Measurements from ENCODE around the gene ANAPC16. TPM values are rescaled to one million over a fixed set of nuclear protein-coding genes. Genes with fewer than 3 reads are reported as not detected.

Gene ANAPC16
- total RNA-seq, 2 donors from 2014 or later: 57.4 to 68.4 TPM

GRCh38 chr10:72240371-72240770, 24.6 kb downstream of the ANAPC16 start:
- peaks cover 16% of the 10 kb centered on the region for H3K4me1 Mint-ChIP-seq
- H3K36me3 ChIP-seq (ENCODE audit: control insufficient read depth, insufficient read depth, low read length): no peaks in the 10 kb centered on the region

GRCh38 chr10:72241691-72242252, 26.0 kb downstream of the ANAPC16 start:
- H3K9ac ChIP-seq (ENCODE audit: extremely low read depth, low read length, poor library complexity, severe bottlenecking): no peak overlapping the region
- Mint-ChIP-seq H3K4me3 (no peak overlapping the region), H3K27ac (no peak overlapping the region), H3K4me1 (peaks cover 21% of the 10 kb centered on the region), H3K27me3 (ENCODE audit: insufficient read depth) (no peaks in the 10 kb centered on the region), H3K36me3 (ENCODE audit: low read depth) (no peaks in the 10 kb centered on the region), H3K9me3 (no peaks in the 10 kb centered on the region)
- no peaks in the 10 kb centered on the region for H3K36me3 ChIP-seq (ENCODE audit: control insufficient read depth, insufficient read depth, low read length)
- peaks cover 14% of the 10 kb centered on the region for H3K4me1 ChIP-seq (ENCODE audit: control insufficient read depth, insufficient read depth, low read length)
- no peaks in the 10 kb centered on the region for H3K9me3 ChIP-seq (ENCODE audit: control insufficient read depth, low read length)
- TF ChIP-seq, protein P1, sequence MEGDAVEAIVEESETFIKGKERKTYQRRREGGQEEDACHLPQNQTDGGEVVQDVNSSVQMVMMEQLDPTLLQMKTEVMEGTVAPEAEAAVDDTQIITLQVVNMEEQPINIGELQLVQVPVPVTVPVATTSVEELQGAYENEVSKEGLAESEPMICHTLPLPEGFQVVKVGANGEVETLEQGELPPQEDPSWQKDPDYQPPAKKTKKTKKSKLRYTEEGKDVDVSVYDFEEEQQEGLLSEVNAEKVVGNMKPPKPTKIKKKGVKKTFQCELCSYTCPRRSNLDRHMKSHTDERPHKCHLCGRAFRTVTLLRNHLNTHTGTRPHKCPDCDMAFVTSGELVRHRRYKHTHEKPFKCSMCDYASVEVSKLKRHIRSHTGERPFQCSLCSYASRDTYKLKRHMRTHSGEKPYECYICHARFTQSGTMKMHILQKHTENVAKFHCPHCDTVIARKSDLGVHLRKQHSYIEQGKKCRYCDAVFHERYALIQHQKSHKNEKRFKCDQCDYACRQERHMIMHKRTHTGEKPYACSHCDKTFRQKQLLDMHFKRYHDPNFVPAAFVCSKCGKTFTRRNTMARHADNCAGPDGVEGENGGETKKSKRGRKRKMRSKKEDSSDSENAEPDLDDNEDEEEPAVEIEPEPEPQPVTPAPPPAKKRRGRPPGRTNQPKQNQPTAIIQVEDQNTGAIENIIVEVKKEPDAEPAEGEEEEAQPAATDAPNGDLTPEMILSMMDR (conservative IDR thresholded peaks at IDR 0.05): no peak
- DNase-seq: no peak
- 86 to 95% methylated on average over 7 to 8 of the region's 8 CpGs for WGBS, 2 experiments (ENCODE audit: insufficient coverage in 1 of 2, insufficient read length in 1 of 2)
- H3K4me3 ChIP-seq (ENCODE audit: low read length): no peak overlapping the region
- H3K27me3 ChIP-seq (ENCODE audit: control insufficient read depth, insufficient read depth, low read length, poor library complexity, severe bottlenecking): no peaks in the 10 kb centered on the region
- no peak overlapping the region for H3K27ac ChIP-seq (ENCODE audit: low read depth, low read length)

More at GRCh38 chr10:72240371-72240770, 24.6 kb downstream of the ANAPC16 start:
- DNase-seq: no peak
- Mint-ChIP-seq H3K27ac (no peak overlapping the region), H3K27me3 (ENCODE audit: insufficient read depth) (no peaks in the 10 kb centered on the region), H3K9me3 (no peaks in the 10 kb centered on the region), H3K4me3 (no peak overlapping the region), H3K36me3 (ENCODE audit: low read depth) (peaks cover 3% of the 10 kb centered on the region)
- Histone ChIP-seq H3K9me3 (ENCODE audit: control insufficient read depth, low read length) (no peaks in the 10 kb centered on the region), H3K4me1 (ENCODE audit: control insufficient read depth, insufficient read depth, low read length) (peaks cover 14% of the 10 kb centered on the region), H3K4me3 (ENCODE audit: low read length) (no peak overlapping the region), H3K27ac (ENCODE audit: low read depth, low read length) (no peak overlapping the region), H3K9ac (ENCODE audit: extremely low read depth, low read length, poor library complexity, severe bottlenecking) (no peak overlapping the region), H3K27me3 (ENCODE audit: control insufficient read depth, insufficient read depth, low read length, poor library complexity, severe bottlenecking) (no peaks in the 10 kb centered on the region)
- TF ChIP-seq, protein P1 (conservative IDR thresholded peaks at IDR 0.05): no peak
- 93 to 100% methylated on average over 5 to 7 of the region's 7 CpGs for WGBS, 2 experiments (ENCODE audit: insufficient coverage in 1 of 2, insufficient read length in 1 of 2)

GRCh38 chr10:72242675-72243074, 26.9 kb downstream of the ANAPC16 start:
- peak; percentile 78 for DNase-seq
- Histone ChIP-seq H3K9ac (ENCODE audit: extremely low read depth, low read length, poor library complexity, severe bottlenecking) (no peak overlapping the region), H3K9me3 (ENCODE audit: control insufficient read depth, low read length) (no peaks in the 10 kb centered on the region), H3K4me1 (ENCODE audit: control insufficient read depth, insufficient read depth, low read length) (peaks cover 14% of the 10 kb centered on the region), H3K27me3 (ENCODE audit: control insufficient read depth, insufficient read depth, low read length, poor library complexity, severe bottlenecking) (no peaks in the 10 kb centered on the region), H3K36me3 (ENCODE audit: control insufficient read depth, insufficient read depth, low read length) (no peaks in the 10 kb centered on the region), H3K4me3 (ENCODE audit: low read length) (no peak overlapping the region), H3K27ac (ENCODE audit: low read depth, low read length) (no peak overlapping the region)
- TF ChIP-seq, protein P1 (conservative IDR thresholded peaks at IDR 0.05): no peak
- no peaks in the 10 kb centered on the region for H3K9me3 Mint-ChIP-seq
- peak overlapping the region; percentile 70 for H3K27ac Mint-ChIP-seq
- H3K4me3 Mint-ChIP-seq: no peak overlapping the region
- H3K36me3 Mint-ChIP-seq (ENCODE audit: low read depth): no peaks in the 10 kb centered on the region
- H3K27me3 Mint-ChIP-seq (ENCODE audit: insufficient read depth): no peaks in the 10 kb centered on the region
- WGBS, 2 experiments (ENCODE audit: insufficient coverage in 1 of 2, insufficient read length in 1 of 2): 65 to 77% methylated on average over 4 of the region's 4 CpGs
- H3K4me1 Mint-ChIP-seq: peaks cover 21% of the 10 kb centered on the region

Measured in endodermal cell (in vitro differentiated cells).